ENCODE measurements around the gene CRLF2.

CRLF2 gene

GRCh38 chrX:1151378-1152077 is 60.9 kb downstream of the CRLF2 start:
- no peaks in the 10 kb centered on the region for H3K36me3 ChIP-seq (ENCODE audit: insufficient read depth, low read length)
- H3K9me2 ChIP-seq (replicated peaks; ENCODE audit: low read depth, low read length) = no peaks in the 10 kb centered on the region
- H3K79me2 ChIP-seq (ENCODE audit: insufficient read depth, low read length) = no peaks in the 10 kb centered on the region
- H3F3A ChIP-seq (ENCODE audit: low read depth) = no peaks in the 10 kb centered on the region
- H3K9me3 ChIP-seq (ENCODE audit: insufficient read depth, low read depth, low read length) = no peaks in the 10 kb centered on the region
- H4K20me1 ChIP-seq (ENCODE audit: insufficient read depth, low read length, poor library complexity, severe bottlenecking) = no peaks in the 10 kb centered on the region
- H3K4me1 ChIP-seq (ENCODE audit: insufficient read depth, low read length, poor library complexity, severe bottlenecking) = no peaks in the 10 kb centered on the region
- H3K9ac ChIP-seq (ENCODE audit: low read depth, low read length, poor library complexity, severe bottlenecking) = no peak overlapping the region
- TF ChIP-seq CTCF (conservative IDR thresholded peaks at IDR 0.05; ENCODE audit: low read length) (no peak), EZH2phosphoT487 (IDR thresholded peaks at IDR 0.05; ENCODE audit: borderline replicate concordance) (no peak)
- no peak overlapping the region for H3K4me2 ChIP-seq (ENCODE audit: low read depth, low read length, poor library complexity, severe bottlenecking)
- no peak overlapping the region for H3K4me3 ChIP-seq (ENCODE audit: low read length, poor library complexity, severe bottlenecking)
- no peaks in the 10 kb centered on the region for H3K27me3 ChIP-seq (ENCODE audit: insufficient read depth, low read length, poor library complexity, severe bottlenecking)
- H2AFZ ChIP-seq (ENCODE audit: low read length) = no peak overlapping the region

DNA sequence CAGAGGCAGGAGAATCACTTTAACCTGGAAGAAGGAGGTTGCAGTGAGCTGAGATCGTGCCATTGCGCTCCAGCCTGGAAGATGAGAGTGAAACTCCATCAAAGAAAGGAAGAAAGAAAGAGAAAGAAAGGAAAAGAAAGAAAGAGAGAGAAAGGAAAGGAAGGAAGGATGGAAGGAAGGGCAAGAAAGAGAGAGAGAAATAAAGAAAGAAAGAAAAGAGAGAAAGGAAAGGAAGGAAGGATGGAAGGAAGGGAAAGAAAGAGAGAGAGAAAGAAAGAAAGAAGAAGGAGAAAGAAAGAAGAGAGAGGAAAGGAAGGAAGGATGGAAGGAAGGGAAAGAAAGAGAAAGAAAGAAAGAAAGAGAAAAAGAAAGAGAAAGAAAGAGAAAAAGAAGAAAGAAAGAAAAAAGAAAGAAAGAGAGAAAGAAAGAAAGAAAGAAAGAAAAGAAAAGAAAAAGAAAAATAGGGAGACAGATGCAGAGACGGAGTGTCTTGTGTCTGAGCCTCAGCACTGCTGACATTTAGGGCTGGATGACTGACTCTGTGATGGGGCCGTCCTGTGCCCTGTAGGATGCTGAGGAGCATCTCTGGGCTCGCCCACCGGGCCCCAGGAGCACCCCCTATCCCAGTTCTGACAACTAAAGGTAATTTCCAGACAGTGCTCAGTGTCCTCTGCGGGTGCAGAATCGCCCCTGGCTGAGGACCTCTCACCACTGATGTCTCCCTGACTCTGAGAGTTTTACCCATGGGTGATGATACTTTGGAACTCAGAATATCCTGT is 61.7 kb downstream of the CRLF2 start:
- no peaks in the 10 kb centered on the region for H3K4me1 ChIP-seq (ENCODE audit: insufficient read depth, low read length, poor library complexity, severe bottlenecking)
- no peaks in the 10 kb centered on the region for H3F3A ChIP-seq (ENCODE audit: low read depth)
- H3K4me3 ChIP-seq (ENCODE audit: low read length, poor library complexity, severe bottlenecking) = no peak overlapping the region
- TF ChIP-seq EZH2phosphoT487 (IDR thresholded peaks at IDR 0.05; ENCODE audit: borderline replicate concordance) = no peak
- TF ChIP-seq CTCF (conservative IDR thresholded peaks at IDR 0.05; ENCODE audit: low read length) = no peak
- no peaks in the 10 kb centered on the region for H3K9me3 ChIP-seq (ENCODE audit: insufficient read depth, low read depth, low read length)
- H3K9me2 ChIP-seq (replicated peaks; ENCODE audit: low read depth, low read length) = no peaks in the 10 kb centered on the region
- no peaks in the 10 kb centered on the region for H3K27me3 ChIP-seq (ENCODE audit: insufficient read depth, low read length, poor library complexity, severe bottlenecking)
- no peak overlapping the region for H2AFZ ChIP-seq (ENCODE audit: low read length)
- H3K4me2 ChIP-seq (ENCODE audit: low read depth, low read length, poor library complexity, severe bottlenecking) = no peak overlapping the region
- H3K79me2 ChIP-seq (ENCODE audit: insufficient read depth, low read length) = no peaks in the 10 kb centered on the region
- no peaks in the 10 kb centered on the region for H3K36me3 ChIP-seq (ENCODE audit: insufficient read depth, low read length)
- no peak overlapping the region for H3K9ac ChIP-seq (ENCODE audit: low read depth, low read length, poor library complexity, severe bottlenecking)
- no peaks in the 10 kb centered on the region for H4K20me1 ChIP-seq (ENCODE audit: insufficient read depth, low read length, poor library complexity, severe bottlenecking)

DNA sequence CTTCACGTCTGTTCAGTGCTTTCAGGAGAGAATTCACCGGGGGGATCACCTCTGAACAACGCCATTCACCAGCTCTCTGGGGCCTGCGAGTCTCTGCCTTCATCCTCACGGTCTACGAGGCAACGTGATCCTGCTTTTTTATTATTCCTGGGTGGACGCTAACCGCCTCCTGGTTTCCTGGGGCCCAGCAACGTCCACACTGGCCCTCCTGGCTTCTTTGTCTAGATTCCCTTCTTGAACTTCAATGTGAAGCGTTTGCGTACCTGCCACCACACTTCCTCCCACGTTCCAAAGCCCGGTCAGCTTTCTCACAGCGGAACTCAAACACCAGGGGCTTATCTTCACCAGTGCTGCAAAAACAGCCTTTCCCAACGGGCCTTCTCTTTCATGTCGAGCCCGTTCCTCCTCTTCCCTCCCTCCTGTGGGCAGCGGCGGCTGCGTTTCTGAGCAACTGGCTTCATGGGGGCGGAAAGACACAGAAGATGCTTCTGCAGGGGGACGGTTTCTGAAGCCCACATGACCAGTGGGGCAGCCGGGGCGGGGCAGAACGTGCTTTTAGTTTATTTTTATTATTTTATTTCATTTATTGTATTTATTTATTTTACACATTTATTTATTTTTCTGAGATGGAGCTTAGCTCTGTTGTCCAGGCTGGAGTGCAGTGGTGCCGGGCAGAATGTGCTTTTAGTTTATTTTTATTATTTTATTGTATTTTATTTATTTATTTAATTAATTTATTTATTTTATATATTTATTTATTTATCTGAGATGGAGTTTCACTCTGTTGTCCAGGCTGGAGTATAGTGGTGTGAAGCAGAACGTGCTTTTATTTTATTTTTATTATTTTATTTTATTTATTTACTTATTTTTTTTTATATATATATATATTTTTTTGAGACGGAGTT is 64.6 kb downstream of the CRLF2 start:
- Histone ChIP-seq H3K4me3 (ENCODE audit: low read length, poor library complexity, severe bottlenecking) (no peak overlapping the region), H3K36me3 (ENCODE audit: insufficient read depth, low read length) (no peaks in the 10 kb centered on the region), H3K9me2 (replicated peaks; ENCODE audit: low read depth, low read length) (no peaks in the 10 kb centered on the region), H3K27me3 (ENCODE audit: insufficient read depth, low read length, poor library complexity, severe bottlenecking) (no peaks in the 10 kb centered on the region), H3K9me3 (ENCODE audit: insufficient read depth, low read depth, low read length) (no peaks in the 10 kb centered on the region), H3F3A (ENCODE audit: low read depth) (no peaks in the 10 kb centered on the region), H2AFZ (ENCODE audit: low read length) (no peak overlapping the region), H3K4me2 (ENCODE audit: low read depth, low read length, poor library complexity, severe bottlenecking) (no peak overlapping the region), H3K79me2 (ENCODE audit: insufficient read depth, low read length) (no peaks in the 10 kb centered on the region), H3K9ac (ENCODE audit: low read depth, low read length, poor library complexity, severe bottlenecking) (no peak overlapping the region), H4K20me1 (ENCODE audit: insufficient read depth, low read length, poor library complexity, severe bottlenecking) (no peaks in the 10 kb centered on the region), H3K4me1 (ENCODE audit: insufficient read depth, low read length, poor library complexity, severe bottlenecking) (no peaks in the 10 kb centered on the region)
- TF ChIP-seq CTCF (conservative IDR thresholded peaks at IDR 0.05; ENCODE audit: low read length) (no peak), EZH2phosphoT487 (IDR thresholded peaks at IDR 0.05; ENCODE audit: borderline replicate concordance) (no peak)

All from Loucy (cell line).